Measurements from ENCODE around the gene NSG1. TPM values are rescaled to one million over a fixed set of nuclear protein-coding genes. Genes with fewer than 3 reads are reported as not detected.

NSG1 gene
- total RNA-seq, 3 donors from 2014 or later (not counting 1 experiment from before 2014, with no cell fraction given) = 1.2 to 5.8 TPM; not detected in 1

DNA sequence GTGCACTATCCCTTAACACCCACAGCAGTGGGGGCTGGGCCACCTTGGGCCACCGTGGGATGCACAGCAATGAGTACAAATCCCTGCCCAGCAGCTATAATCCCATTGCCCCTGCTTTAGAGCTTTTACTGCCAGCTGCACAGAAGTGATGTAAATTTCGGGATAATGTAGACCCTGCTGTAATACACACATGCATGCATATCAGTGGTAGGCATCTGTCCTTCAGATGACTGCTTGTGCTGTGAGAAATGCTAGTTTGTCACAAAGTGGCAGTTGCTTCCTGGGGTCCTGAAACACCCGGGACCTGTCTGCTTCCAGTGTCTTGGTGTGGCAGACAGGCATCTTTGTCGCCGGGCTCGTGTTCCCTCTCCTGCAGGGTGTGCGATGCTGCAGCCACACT, 14.1 kb downstream of the NSG1 start:
- Histone ChIP-seq H3K9me3 (ENCODE audit: control insufficient read depth, insufficient read depth, low read length) (no peaks in the 10 kb centered on the region), H3K27ac (ENCODE audit: low read length) (no peak overlapping the region), H3K36me3 (ENCODE audit: control insufficient read depth, insufficient read depth, low read length) (no peaks in the 10 kb centered on the region), H3K4me3 (ENCODE audit: low read length) (no peak overlapping the region), H3K27me3 (ENCODE audit: control insufficient read depth, insufficient read depth, low read length) (peaks cover 3% of the 10 kb centered on the region), H3K4me1 (ENCODE audit: control insufficient read depth, insufficient read depth, low read length) (peaks cover 8% of the 10 kb centered on the region)
- DNase-seq = no peak
- H3K4me3 Mint-ChIP-seq = no peak overlapping the region
- no peaks in the 10 kb centered on the region for H3K9me3 Mint-ChIP-seq
- no peak overlapping the region for H3K27ac Mint-ChIP-seq
- WGBS (ENCODE audit: insufficient coverage) = 81% methylated on average over 7 of the region's 7 CpGs
- no peak for ATAC-seq
- TF ChIP-seq, protein P1, sequence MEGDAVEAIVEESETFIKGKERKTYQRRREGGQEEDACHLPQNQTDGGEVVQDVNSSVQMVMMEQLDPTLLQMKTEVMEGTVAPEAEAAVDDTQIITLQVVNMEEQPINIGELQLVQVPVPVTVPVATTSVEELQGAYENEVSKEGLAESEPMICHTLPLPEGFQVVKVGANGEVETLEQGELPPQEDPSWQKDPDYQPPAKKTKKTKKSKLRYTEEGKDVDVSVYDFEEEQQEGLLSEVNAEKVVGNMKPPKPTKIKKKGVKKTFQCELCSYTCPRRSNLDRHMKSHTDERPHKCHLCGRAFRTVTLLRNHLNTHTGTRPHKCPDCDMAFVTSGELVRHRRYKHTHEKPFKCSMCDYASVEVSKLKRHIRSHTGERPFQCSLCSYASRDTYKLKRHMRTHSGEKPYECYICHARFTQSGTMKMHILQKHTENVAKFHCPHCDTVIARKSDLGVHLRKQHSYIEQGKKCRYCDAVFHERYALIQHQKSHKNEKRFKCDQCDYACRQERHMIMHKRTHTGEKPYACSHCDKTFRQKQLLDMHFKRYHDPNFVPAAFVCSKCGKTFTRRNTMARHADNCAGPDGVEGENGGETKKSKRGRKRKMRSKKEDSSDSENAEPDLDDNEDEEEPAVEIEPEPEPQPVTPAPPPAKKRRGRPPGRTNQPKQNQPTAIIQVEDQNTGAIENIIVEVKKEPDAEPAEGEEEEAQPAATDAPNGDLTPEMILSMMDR (IDR thresholded peaks at IDR 0.05) = no peak
- H3K27me3 Mint-ChIP-seq (ENCODE audit: low read depth in 2 of 2) = peaks cover 12 to 17% of the 10 kb centered on the region in 2 donors
- H3K36me3 Mint-ChIP-seq = no peaks in the 10 kb centered on the region
- intact Hi-C loops (cut with micrococcal nuclease) = no loop called here
- H3K4me1 Mint-ChIP-seq = no peaks in the 10 kb centered on the region

DNA sequence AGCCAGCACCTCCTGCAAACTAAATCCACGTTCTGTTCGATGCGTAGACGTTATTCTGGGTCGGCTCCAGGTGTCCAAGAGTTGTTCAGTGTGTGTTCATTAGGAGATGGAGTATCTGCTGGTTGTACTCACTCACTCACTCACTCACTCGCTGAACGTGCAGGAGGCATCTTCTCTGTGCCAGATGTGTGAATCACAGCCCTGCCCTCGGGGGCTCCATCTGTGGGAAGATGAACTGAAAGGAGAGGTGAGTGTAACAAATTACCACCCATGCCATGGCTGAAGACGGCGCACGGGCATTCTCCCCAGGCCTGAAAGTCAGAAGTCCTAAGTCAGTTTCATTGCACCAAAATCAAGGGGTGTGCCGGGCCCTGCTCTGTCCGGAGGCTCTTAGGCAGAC, 16.1 kb downstream of the NSG1 start:
- H3K27me3 ChIP-seq (ENCODE audit: control insufficient read depth, insufficient read depth, low read length) = no peaks in the 10 kb centered on the region
- ATAC-seq (no peak), DNase-seq (no peak)
- no peak overlapping the region for H3K27ac ChIP-seq (ENCODE audit: low read length)
- no peaks in the 10 kb centered on the region for H3K4me1 Mint-ChIP-seq
- no peaks in the 10 kb centered on the region for H3K9me3 Mint-ChIP-seq
- no peak overlapping the region for H3K27ac Mint-ChIP-seq
- H3K4me1 ChIP-seq (ENCODE audit: control insufficient read depth, insufficient read depth, low read length) = peaks cover 2% of the 10 kb centered on the region
- H3K36me3 Mint-ChIP-seq = no peaks in the 10 kb centered on the region
- H3K27me3 Mint-ChIP-seq (ENCODE audit: low read depth in 2 of 2) = peaks cover 3 to 17% of the 10 kb centered on the region in 2 donors
- H3K9me3 ChIP-seq (ENCODE audit: control insufficient read depth, insufficient read depth, low read length) = no peaks in the 10 kb centered on the region
- TF ChIP-seq, protein P1 (IDR thresholded peaks at IDR 0.05) = no peak
- 77% methylated on average over 6 of the region's 13 CpGs for WGBS (ENCODE audit: insufficient coverage)
- H3K4me3 ChIP-seq (ENCODE audit: low read length) = no peak overlapping the region
- no peaks in the 10 kb centered on the region for H3K36me3 ChIP-seq (ENCODE audit: control insufficient read depth, insufficient read depth, low read length)
- intact Hi-C loops (cut with micrococcal nuclease) = no loop called here
- no peak overlapping the region for H3K4me3 Mint-ChIP-seq

DNA sequence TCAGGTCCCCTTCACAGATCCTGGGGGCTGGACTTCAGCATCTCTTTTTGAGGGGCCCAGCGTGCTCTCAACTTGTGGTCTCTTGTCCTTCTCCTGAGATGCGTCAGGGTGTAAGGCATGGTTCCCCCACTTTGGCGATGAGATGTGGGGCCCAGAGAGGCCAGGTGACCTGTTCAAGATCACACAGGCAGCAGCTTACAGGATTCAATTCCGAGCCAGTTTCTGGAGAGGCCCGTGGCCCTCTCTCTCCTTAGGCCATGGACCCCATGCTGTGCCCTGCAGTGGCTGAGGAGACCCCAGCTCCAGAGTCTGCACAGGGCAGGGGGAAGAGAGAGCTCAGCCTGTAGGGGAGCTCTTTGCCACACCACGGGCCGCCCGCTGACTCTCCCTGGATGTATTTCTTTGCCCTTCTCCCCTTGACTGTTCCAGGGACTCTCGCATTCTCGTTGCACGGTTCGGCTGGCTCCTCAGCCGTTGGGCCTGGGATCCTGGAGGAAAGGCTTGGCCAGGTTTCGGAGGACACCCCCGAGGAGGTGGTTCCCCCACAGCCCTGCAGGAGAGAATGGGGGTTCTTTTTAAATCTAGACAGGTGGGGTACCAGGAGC, 18.6 kb downstream of the NSG1 start:
- Mint-ChIP-seq H3K36me3 (no peaks in the 10 kb centered on the region), H3K4me1 (no peaks in the 10 kb centered on the region), H3K9me3 (no peaks in the 10 kb centered on the region), H3K4me3 (no peak overlapping the region), H3K27ac (no peak overlapping the region), H3K27me3 (ENCODE audit: low read depth in 2 of 2) (peaks cover 0 to 4% of the 10 kb centered on the region in 2 donors)
- DNase-seq (no peak), ATAC-seq (no peak)
- Histone ChIP-seq H3K9me3 (ENCODE audit: control insufficient read depth, insufficient read depth, low read length) (no peaks in the 10 kb centered on the region), H3K36me3 (ENCODE audit: control insufficient read depth, insufficient read depth, low read length) (no peaks in the 10 kb centered on the region), H3K4me1 (ENCODE audit: control insufficient read depth, insufficient read depth, low read length) (peaks cover 2% of the 10 kb centered on the region), H3K27ac (ENCODE audit: low read length) (no peak overlapping the region), H3K4me3 (ENCODE audit: low read length) (no peak overlapping the region), H3K27me3 (ENCODE audit: control insufficient read depth, insufficient read depth, low read length) (no peaks in the 10 kb centered on the region)
- TF ChIP-seq, protein P1 (IDR thresholded peaks at IDR 0.05) = no peak
- WGBS (ENCODE audit: insufficient coverage) = 88% methylated on average over 15 of the region's 15 CpGs
- intact Hi-C loops (cut with micrococcal nuclease) = no loop called here
